ENCODE data around the gene NDUFB8.

NDUFB8 gene

GRCh38 chr10:100569687-100570481, 40.2 kb upstream of the NDUFB8 start:
- CTCF ChIA-PET, result interaction anchor here (0.6 to 1.9 kb wide), 7 partner anchors 9 to 319 kb away, joined by 3 to 6 read pairs (median 3); no protein-coding TSS in a partner anchor
- peaks cover 18 to 95% (median 59%) of the 10 kb centered on the region in 5 experiments for H3K27me3 ChIP-seq (replicated peaks in 2 of 5; ENCODE audit: control insufficient read depth in 4 of 5, insufficient read depth in 5 of 5, low read length in 4 of 5)
- no peaks in the 10 kb centered on the region for H3K4me1 ChIP-seq (ENCODE audit: control extremely low read depth in 1 of 4, control insufficient read depth in 4 of 4, insufficient read depth in 4 of 4, low read length in 3 of 4)
- 26% methylated on average over 14 of the region's 28 CpGs for WGBS (ENCODE audit: insufficient coverage)
- no peaks in the 10 kb centered on the region for H3K9me3 ChIP-seq (ENCODE audit: control extremely low read depth in 1 of 5, control insufficient read depth in 4 of 5, insufficient read depth in 2 of 5, low read depth in 1 of 5, low read length in 4 of 5)
- no peaks in the 10 kb centered on the region for H3K36me3 ChIP-seq (ENCODE audit: control insufficient read depth in 4 of 4, insufficient read depth in 4 of 4, low read length in 3 of 4)
- POLR2A ChIA-PET, result interaction anchor here (0.6 kb wide), 1 partner anchor 90 kb away, joined by 3 read pairs; no protein-coding TSS in a partner anchor
- no peak for DNase-seq
- H3K4me3 ChIP-seq (ENCODE audit: control insufficient read depth in 1 of 7, extremely low read depth in 1 of 7, insufficient read depth in 4 of 7, low read depth in 2 of 7, low read length in 6 of 7), result peak overlapping the region in 3 of 7 experiments; percentile 13 to 28 (median 20)
- no peak overlapping the region for H3K27ac ChIP-seq (ENCODE audit: insufficient read depth in 1 of 2, low read depth in 1 of 2, low read length in 2 of 2, poor library complexity in 1 of 2, severe bottlenecking in 2 of 2)

DNA sequence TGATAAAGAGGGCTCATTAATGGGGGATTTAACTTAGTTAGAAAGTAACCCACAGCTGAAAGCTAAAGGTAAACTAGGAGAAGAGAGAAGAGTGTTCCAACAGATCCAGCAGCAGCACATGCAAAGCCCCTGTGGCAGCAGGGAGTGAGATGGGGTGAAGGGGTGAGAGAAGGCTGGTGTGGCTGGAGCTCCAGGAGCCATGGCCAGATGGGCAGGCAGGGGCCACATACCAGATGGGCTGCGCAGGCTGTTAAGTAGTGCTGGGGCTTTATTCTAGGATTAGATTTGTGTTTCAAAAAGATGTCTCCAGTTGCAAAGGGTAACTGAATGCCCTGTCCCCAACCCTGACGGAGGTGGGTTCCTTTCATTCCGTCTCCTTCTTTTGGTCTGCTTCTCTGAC, 39.2 kb upstream of the NDUFB8 start:
- Histone ChIP-seq H3K36me3 (ENCODE audit: control insufficient read depth in 4 of 4, insufficient read depth in 4 of 4, low read length in 3 of 4) (no peaks in the 10 kb centered on the region), H3K9me3 (ENCODE audit: control extremely low read depth in 1 of 5, control insufficient read depth in 4 of 5, insufficient read depth in 2 of 5, low read depth in 1 of 5, low read length in 4 of 5) (no peaks in the 10 kb centered on the region), H3K4me3 (ENCODE audit: control insufficient read depth in 1 of 7, extremely low read depth in 1 of 7, insufficient read depth in 4 of 7, low read depth in 2 of 7, low read length in 6 of 7) (no peak overlapping the region), H3K4me1 (ENCODE audit: control extremely low read depth in 1 of 4, control insufficient read depth in 4 of 4, insufficient read depth in 4 of 4, low read length in 3 of 4) (no peaks in the 10 kb centered on the region), H3K27ac (ENCODE audit: insufficient read depth in 1 of 2, low read depth in 1 of 2, low read length in 2 of 2, poor library complexity in 1 of 2, severe bottlenecking in 2 of 2) (no peak overlapping the region), H3K27me3 (replicated peaks in 2 of 5; ENCODE audit: control insufficient read depth in 4 of 5, insufficient read depth in 5 of 5, low read length in 4 of 5) (peaks cover 18 to 96% (median 65%) of the 10 kb centered on the region in 5 experiments)
- DNase-seq, result no peak
- POLR2A ChIA-PET, result no interaction called here
- CTCF ChIA-PET, result interaction anchor here (1.4 to 1.9 kb wide), 4 partner anchors 11 to 320 kb away, joined by 3 to 6 read pairs (median 4); no protein-coding TSS in a partner anchor
- WGBS (ENCODE audit: insufficient coverage), result 93% methylated on average over 3 of the region's 3 CpGs

- 35% methylated on average over 5 of the region's 6 CpGs for WGBS (ENCODE audit: insufficient coverage)
- CTCF ChIA-PET, result interaction anchor here (0.6 to 9.7 kb wide), 5 partner anchors 14 to 1880 kb away, joined by 3 to 68 read pairs (median 4); no protein-coding TSS in a partner anchor
- Histone ChIP-seq H3K9me3 (ENCODE audit: control extremely low read depth in 1 of 5, control insufficient read depth in 4 of 5, insufficient read depth in 2 of 5, low read depth in 1 of 5, low read length in 4 of 5) (no peaks in the 10 kb centered on the region), H3K36me3 (ENCODE audit: control insufficient read depth in 4 of 4, insufficient read depth in 4 of 4, low read length in 3 of 4) (no peaks in the 10 kb centered on the region), H3K27ac (ENCODE audit: insufficient read depth in 1 of 2, low read depth in 1 of 2, low read length in 2 of 2, poor library complexity in 1 of 2, severe bottlenecking in 2 of 2) (no peak overlapping the region), H3K4me1 (ENCODE audit: control extremely low read depth in 1 of 4, control insufficient read depth in 4 of 4, insufficient read depth in 4 of 4, low read length in 3 of 4) (peaks cover 0 to 2% (median under 1%) of the 10 kb centered on the region in 4 experiments), H3K27me3 (replicated peaks in 2 of 5; ENCODE audit: control insufficient read depth in 4 of 5, insufficient read depth in 5 of 5, low read length in 4 of 5) (peaks cover 18 to 93% (median 67%) of the 10 kb centered on the region in 5 experiments), H3K4me3 (ENCODE audit: control insufficient read depth in 1 of 7, extremely low read depth in 1 of 7, insufficient read depth in 4 of 7, low read depth in 2 of 7, low read length in 6 of 7) (no peak overlapping the region)
- no peak for DNase-seq
- POLR2A ChIA-PET, result no interaction called here
Measured at GRCh38 chr10:100567826-100568225, 38.2 kb upstream of the NDUFB8 start.

DNA sequence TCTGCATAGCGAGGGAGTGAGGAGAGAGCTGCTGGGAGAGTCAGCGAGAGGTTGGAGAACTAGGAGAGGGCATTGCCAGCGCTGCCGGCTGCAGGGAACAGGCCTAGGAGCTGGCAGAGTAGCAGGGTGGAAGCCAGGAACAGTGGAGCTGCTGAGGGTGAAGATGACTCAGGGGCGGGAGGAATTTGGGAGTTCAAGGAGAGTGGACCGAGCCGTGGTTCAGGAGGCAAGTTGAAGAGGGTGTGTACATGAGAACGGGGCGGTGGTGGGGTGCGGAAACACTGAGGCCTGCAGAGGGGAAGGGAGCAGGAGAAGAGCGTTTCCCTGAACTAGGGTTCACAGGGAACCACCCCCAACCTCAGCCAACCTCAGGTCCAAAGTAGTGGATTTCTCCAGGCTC, 37.6 kb upstream of the NDUFB8 start:
- peaks cover 18 to 96% (median 66%) of the 10 kb centered on the region in 5 experiments for H3K27me3 ChIP-seq (replicated peaks in 2 of 5; ENCODE audit: control insufficient read depth in 4 of 5, insufficient read depth in 5 of 5, low read length in 4 of 5)
- no peak overlapping the region for H3K27ac ChIP-seq (ENCODE audit: insufficient read depth in 1 of 2, low read depth in 1 of 2, low read length in 2 of 2, poor library complexity in 1 of 2, severe bottlenecking in 2 of 2)
- no peak for DNase-seq
- H3K36me3 ChIP-seq (ENCODE audit: control insufficient read depth in 4 of 4, insufficient read depth in 4 of 4, low read length in 3 of 4), result no peaks in the 10 kb centered on the region
- H3K4me3 ChIP-seq (ENCODE audit: control insufficient read depth in 1 of 7, extremely low read depth in 1 of 7, insufficient read depth in 4 of 7, low read depth in 2 of 7, low read length in 6 of 7), result no peak overlapping the region
- 51% methylated on average over 5 of the region's 11 CpGs for WGBS (ENCODE audit: insufficient coverage)
- CTCF ChIA-PET, result interaction anchor here (9.7 kb wide), 1 partner anchor 306 kb away, joined by 68 read pairs; no protein-coding TSS in a partner anchor
- POLR2A ChIA-PET, result no interaction called here
- H3K4me1 ChIP-seq (ENCODE audit: control extremely low read depth in 1 of 4, control insufficient read depth in 4 of 4, insufficient read depth in 4 of 4, low read length in 3 of 4), result peaks cover 0 to 8% (median 5%) of the 10 kb centered on the region in 4 experiments
- no peaks in the 10 kb centered on the region for H3K9me3 ChIP-seq (ENCODE audit: control extremely low read depth in 1 of 5, control insufficient read depth in 4 of 5, insufficient read depth in 2 of 5, low read depth in 1 of 5, low read length in 4 of 5)

DNA sequence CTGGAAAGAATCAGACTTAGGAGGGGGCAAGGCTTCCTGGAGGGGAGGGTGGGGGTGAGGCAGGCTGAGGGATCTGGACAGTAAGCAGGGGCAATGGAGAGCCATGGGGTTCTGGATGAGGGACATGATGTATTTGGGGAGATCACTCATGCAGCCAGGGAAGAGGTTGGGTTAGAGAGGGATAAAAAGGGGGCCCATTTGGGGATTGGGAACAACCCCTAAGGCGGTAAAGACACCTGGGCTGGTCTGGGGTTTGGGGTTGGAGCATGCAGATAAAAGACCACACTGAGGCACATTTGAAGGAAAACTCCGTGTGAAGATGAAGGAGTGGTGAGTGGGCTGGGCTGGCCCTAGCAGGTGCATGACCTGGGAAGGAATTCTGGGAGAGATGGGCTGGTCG, 36.9 kb upstream of the NDUFB8 start:
- DNase-seq, result no peak
- peaks cover 0 to 13% (median 12%) of the 10 kb centered on the region in 4 experiments for H3K4me1 ChIP-seq (ENCODE audit: control extremely low read depth in 1 of 4, control insufficient read depth in 4 of 4, insufficient read depth in 4 of 4, low read length in 3 of 4)
- H3K27ac ChIP-seq (ENCODE audit: insufficient read depth in 1 of 2, low read depth in 1 of 2, low read length in 2 of 2, poor library complexity in 1 of 2, severe bottlenecking in 2 of 2), result no peak overlapping the region
- H3K36me3 ChIP-seq (ENCODE audit: control insufficient read depth in 4 of 4, insufficient read depth in 4 of 4, low read length in 3 of 4), result no peaks in the 10 kb centered on the region
- H3K4me3 ChIP-seq (ENCODE audit: control insufficient read depth in 1 of 7, extremely low read depth in 1 of 7, insufficient read depth in 4 of 7, low read depth in 2 of 7, low read length in 6 of 7), result no peak overlapping the region
- ChIA-PET POLR2A (no interaction called here), CTCF (interaction anchor here (9.7 kb wide), 1 partner anchor 307 kb away, joined by 68 read pairs; no protein-coding TSS in a partner anchor)
- H3K27me3 ChIP-seq (replicated peaks in 2 of 5; ENCODE audit: control insufficient read depth in 4 of 5, insufficient read depth in 5 of 5, low read length in 4 of 5), result peaks cover 14 to 98% (median 65%) of the 10 kb centered on the region in 5 experiments
- H3K9me3 ChIP-seq (ENCODE audit: control extremely low read depth in 1 of 5, control insufficient read depth in 4 of 5, insufficient read depth in 2 of 5, low read depth in 1 of 5, low read length in 4 of 5), result no peaks in the 10 kb centered on the region
- WGBS (ENCODE audit: insufficient coverage), result 75% methylated on average over 2 of the region's 3 CpGs

DNA sequence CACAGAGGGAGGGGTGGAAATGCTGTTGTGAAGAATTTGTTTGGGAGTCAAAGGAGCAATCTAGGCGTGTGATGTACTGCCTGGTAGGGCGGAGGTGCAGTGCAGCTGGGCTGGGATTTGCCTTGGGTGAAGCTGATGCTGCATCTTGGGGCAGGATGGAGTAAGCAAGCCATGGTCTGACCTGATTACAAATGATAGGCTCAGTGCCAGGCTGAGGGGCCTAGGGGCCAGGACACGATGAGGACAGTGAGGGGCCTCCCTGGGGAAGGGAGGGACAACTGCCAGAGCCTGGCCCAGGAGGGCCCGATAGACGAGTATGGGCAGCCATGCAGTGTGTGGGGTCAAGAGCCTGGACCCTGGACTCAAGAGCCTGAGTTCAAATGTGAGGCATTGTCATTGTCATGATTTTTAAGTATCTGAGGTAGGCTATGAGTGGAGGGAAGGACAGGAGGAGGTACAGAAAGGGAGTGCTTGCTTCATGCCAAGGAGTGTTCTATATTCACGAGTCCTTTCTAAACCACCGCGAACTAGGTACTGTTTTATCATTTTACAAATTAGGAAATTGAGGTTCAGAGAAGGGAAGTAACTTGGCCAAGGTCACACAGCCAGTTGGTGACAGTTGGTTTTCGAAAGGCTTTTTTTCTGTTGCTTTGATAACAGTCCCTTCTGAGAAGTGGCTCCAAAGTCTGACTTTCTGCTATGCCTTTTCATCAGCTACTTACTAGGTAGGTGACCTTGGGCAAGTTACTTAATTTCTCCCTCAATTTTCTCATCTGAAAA, 35.7 kb upstream of the NDUFB8 start:
- Histone ChIP-seq H3K4me1 (ENCODE audit: control extremely low read depth in 1 of 4, control insufficient read depth in 4 of 4, insufficient read depth in 4 of 4, low read length in 3 of 4) (peaks cover 0 to 15% (median 14%) of the 10 kb centered on the region in 4 experiments), H3K27me3 (replicated peaks in 2 of 5; ENCODE audit: control insufficient read depth in 4 of 5, insufficient read depth in 5 of 5, low read length in 4 of 5) (peaks cover 8 to 93% (median 58%) of the 10 kb centered on the region in 5 experiments), H3K27ac (ENCODE audit: insufficient read depth in 1 of 2, low read depth in 1 of 2, low read length in 2 of 2, poor library complexity in 1 of 2, severe bottlenecking in 2 of 2) (no peak overlapping the region), H3K4me3 (ENCODE audit: control insufficient read depth in 1 of 7, extremely low read depth in 1 of 7, insufficient read depth in 4 of 7, low read depth in 2 of 7, low read length in 6 of 7) (no peak overlapping the region), H3K36me3 (ENCODE audit: control insufficient read depth in 4 of 4, insufficient read depth in 4 of 4, low read length in 3 of 4) (peaks cover 0 to 3% (median 0%) of the 10 kb centered on the region in 4 experiments), H3K9me3 (ENCODE audit: control extremely low read depth in 1 of 5, control insufficient read depth in 4 of 5, insufficient read depth in 2 of 5, low read depth in 1 of 5, low read length in 4 of 5) (no peaks in the 10 kb centered on the region)
- WGBS (ENCODE audit: insufficient coverage), result 84% methylated on average over 9 of the region's 9 CpGs
- DNase-seq, result no peak
- ChIA-PET POLR2A (interaction anchor here (0.6 kb wide), 1 partner anchor 59 kb away, joined by 4 read pairs; no protein-coding TSS in a partner anchor), CTCF (interaction anchor here (9.7 kb wide), 1 partner anchor 308 kb away, joined by 68 read pairs; no protein-coding TSS in a partner anchor)
